Upper lobe of right lung (tissue), 1 donor: ENCODE results near the gene GUCY1B1. TPM values are rescaled to one million over a fixed set of nuclear protein-coding genes. Genes with fewer than 3 reads are reported as not detected.

Experiments used
- ATAC-seq: fragments of 200-7000 bp; cut with Tn5 transposase; one replicate; pipeline ENCODE4 v1.9.1; 2020; ENCODE audit warnings: mild to moderate bottlenecking, moderate library complexity
- DNase-seq: peaks from one replicate; pipeline ENCODE4 v3.0.0-alpha.2; 2020
- H3K27ac ChIP-seq: fragments of 200-600 bp; one replicate; pipeline ENCODE4 v1.8.0; 2022
- H3K27me3 ChIP-seq: fragments of 200-600 bp; one replicate; pipeline ENCODE4 v1.8.0; 2022; ENCODE audit warnings: mild to moderate bottlenecking
- H3K36me3 ChIP-seq: fragments of 200-600 bp; one replicate; pipeline ENCODE4 v1.8.0; 2022
- H3K4me1 ChIP-seq: fragments of 200-600 bp; one replicate; pipeline ENCODE4 v1.8.0; 2022
- H3K4me3 ChIP-seq: fragments of 200-600 bp; one replicate; pipeline ENCODE4 v1.8.0; 2022; ENCODE audit warnings: mild to moderate bottlenecking
- H3K9me3 ChIP-seq: fragments of 200-600 bp; one replicate; pipeline ENCODE4 v1.8.0; 2022
- CTCF ChIP-seq: fragments of 200-600 bp; IDR thresholded peaks from one replicate; pipeline ENCODE4 v1.8.0; 2022; ENCODE audit warnings: antibody characterized with exemption
- intact Hi-C: fragments of 100-400 bp; cut with DNase I; formaldehyde crosslinking; loops from one replicate; pipeline ENCODE4 v1.11.0; 2022
- total RNA-seq: library from RNA; stranded (reverse); fragmentation: NEBNext Ultra II Directional; extraction: Animal tissue kit (Norgen Biotek cat#: 25700); gene quantifications from one replicate; pipeline ENCODE4 v1.2.1, GENCODE V29; 2021
- donor health status: DM: no; HTN: yes; CAD: no; lungs with severe emphysema.

The GUCY1B1 gene
- total RNA-seq, 1 donor from 2014 or later = 21.9 TPM

GRCh38 chr4:155762334-155762733 lies 3.5 kb downstream of the GUCY1B1 start:
- DNase-seq = no peak
- TF ChIP-seq CTCF = no peak
- H3K4me1 ChIP-seq = peaks cover 7% of the 10 kb centered on the region
- no peaks in the 10 kb centered on the region for H3K27me3 ChIP-seq
- ATAC-seq = no peak
- no peak overlapping the region for H3K27ac ChIP-seq
- no peaks in the 10 kb centered on the region for H3K36me3 ChIP-seq
- H3K4me3 ChIP-seq = no peak overlapping the region
- no peaks in the 10 kb centered on the region for H3K9me3 ChIP-seq
- intact Hi-C loops = no loop called here

- ATAC-seq = no peak
- DNase-seq = no peak
- Histone ChIP-seq H3K4me1 (peaks cover 7% of the 10 kb centered on the region), H3K9me3 (no peaks in the 10 kb centered on the region), H3K27me3 (no peaks in the 10 kb centered on the region), H3K4me3 (no peak overlapping the region), H3K36me3 (no peaks in the 10 kb centered on the region), H3K27ac (no peak overlapping the region)
- TF ChIP-seq CTCF = no peak
- intact Hi-C loops = no loop called here
Observed at GRCh38 chr4:155763551-155763950, 4.7 kb downstream of the GUCY1B1 start.

DNA sequence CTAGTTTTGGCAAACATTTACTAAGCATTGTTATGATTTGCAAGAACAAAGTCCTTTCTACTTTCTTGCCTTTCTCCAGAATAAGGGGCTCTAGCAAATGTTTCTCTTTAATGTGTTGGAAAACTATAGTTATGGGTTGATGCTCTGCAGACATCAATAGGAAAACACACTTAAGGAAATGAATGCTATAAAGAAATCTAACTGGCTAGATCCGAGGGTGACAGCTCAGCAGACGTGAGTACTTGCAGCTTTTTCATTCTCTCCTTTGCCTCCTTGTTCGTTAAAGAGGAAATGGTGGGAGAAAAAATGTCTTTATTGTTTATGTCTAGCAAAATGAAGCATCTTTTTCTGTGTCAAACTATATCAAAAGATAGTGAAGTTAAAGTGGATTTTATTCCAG lies 6.3 kb downstream of the GUCY1B1 start:
- Histone ChIP-seq H3K27ac (no peak overlapping the region), H3K9me3 (no peaks in the 10 kb centered on the region), H3K36me3 (no peaks in the 10 kb centered on the region), H3K27me3 (no peaks in the 10 kb centered on the region), H3K4me1 (peaks cover 4% of the 10 kb centered on the region), H3K4me3 (no peak overlapping the region)
- no peak for TF ChIP-seq CTCF
- DNase-seq (no peak), ATAC-seq (no peak)
- intact Hi-C loops = no loop called here

DNA sequence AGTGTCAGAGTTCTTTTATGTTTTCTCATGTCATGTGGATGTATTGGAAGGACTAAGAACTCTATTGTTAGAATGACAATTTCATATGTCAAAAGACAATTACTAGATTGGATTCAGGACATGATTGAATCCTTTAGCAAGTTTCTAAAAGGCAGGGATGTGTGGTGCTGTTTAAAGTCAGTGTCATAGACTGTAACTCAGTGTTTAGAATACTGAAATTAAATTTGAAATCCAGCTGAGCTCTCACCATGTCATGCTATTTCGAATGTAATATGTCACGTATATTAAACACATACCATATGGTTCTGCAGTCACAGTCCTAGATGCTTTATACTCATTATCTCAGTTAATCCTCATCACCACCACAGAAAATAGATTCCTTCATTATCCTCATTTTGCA lies 7.8 kb downstream of the GUCY1B1 start:
- H3K4me3 ChIP-seq = no peak overlapping the region
- H3K36me3 ChIP-seq = no peaks in the 10 kb centered on the region
- TF ChIP-seq CTCF = no peak
- no peak for DNase-seq
- no peaks in the 10 kb centered on the region for H3K9me3 ChIP-seq
- no peak for ATAC-seq
- intact Hi-C loops = no loop called here
- H3K27ac ChIP-seq = no peak overlapping the region
- peaks cover 4% of the 10 kb centered on the region for H3K4me1 ChIP-seq
- no peaks in the 10 kb centered on the region for H3K27me3 ChIP-seq

DNA sequence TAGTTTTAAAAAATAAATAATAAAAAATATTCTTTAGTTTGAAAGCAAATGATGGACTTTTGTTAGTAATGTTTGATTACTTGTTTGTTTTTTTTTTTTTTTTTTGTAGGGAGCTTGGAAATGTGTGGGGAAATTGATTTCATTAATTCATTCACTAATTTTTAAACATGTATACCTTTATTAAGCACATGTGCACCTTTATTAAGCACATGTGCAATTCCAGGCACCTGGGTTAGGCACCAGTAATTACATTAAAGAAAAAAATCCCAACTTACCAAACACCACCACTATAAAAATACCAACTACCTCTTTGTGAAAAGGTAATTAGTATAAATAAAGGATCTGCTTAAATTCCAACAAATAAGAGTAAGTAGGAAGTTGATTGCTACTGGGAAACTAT lies 9.5 kb downstream of the GUCY1B1 start:
- Histone ChIP-seq H3K36me3 (no peaks in the 10 kb centered on the region), H3K9me3 (no peaks in the 10 kb centered on the region), H3K4me3 (no peak overlapping the region), H3K27me3 (no peaks in the 10 kb centered on the region), H3K4me1 (peaks cover 4% of the 10 kb centered on the region), H3K27ac (no peak overlapping the region)
- intact Hi-C loops = no loop called here
- TF ChIP-seq CTCF = no peak
- ATAC-seq (no peak), DNase-seq (no peak)

GRCh38 chr4:155769090-155769489 lies 10.3 kb downstream of the GUCY1B1 start:
- Histone ChIP-seq H3K9me3 (no peaks in the 10 kb centered on the region), H3K4me3 (no peak overlapping the region), H3K36me3 (no peaks in the 10 kb centered on the region), H3K4me1 (peaks cover 4% of the 10 kb centered on the region), H3K27me3 (no peaks in the 10 kb centered on the region), H3K27ac (no peak overlapping the region)
- no peak for TF ChIP-seq CTCF
- DNase-seq = no peak
- intact Hi-C loops = no loop called here
- ATAC-seq = peak; percentile 45
